NCI-H526 treated with DMSO at 0.1 percent for 48 hours (cell line): Measurements from ENCODE around the gene HYAL1.

Source experiments
- DNase-seq: peaks from one replicate; lab custom pipeline; 2025; lab: John Stamatoyannopoulos, UW

HYAL1 gene, protein sequence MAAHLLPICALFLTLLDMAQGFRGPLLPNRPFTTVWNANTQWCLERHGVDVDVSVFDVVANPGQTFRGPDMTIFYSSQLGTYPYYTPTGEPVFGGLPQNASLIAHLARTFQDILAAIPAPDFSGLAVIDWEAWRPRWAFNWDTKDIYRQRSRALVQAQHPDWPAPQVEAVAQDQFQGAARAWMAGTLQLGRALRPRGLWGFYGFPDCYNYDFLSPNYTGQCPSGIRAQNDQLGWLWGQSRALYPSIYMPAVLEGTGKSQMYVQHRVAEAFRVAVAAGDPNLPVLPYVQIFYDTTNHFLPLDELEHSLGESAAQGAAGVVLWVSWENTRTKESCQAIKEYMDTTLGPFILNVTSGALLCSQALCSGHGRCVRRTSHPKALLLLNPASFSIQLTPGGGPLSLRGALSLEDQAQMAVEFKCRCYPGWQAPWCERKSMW

GRCh38 chr3:50303013-50303815, at the start of gene HYAL1:
HYAL1 (minus strand) TSS chr3:50303574; CDS start chr3:50302956, 618 bp downstream.
- no peak for DNase-seq

DNA sequence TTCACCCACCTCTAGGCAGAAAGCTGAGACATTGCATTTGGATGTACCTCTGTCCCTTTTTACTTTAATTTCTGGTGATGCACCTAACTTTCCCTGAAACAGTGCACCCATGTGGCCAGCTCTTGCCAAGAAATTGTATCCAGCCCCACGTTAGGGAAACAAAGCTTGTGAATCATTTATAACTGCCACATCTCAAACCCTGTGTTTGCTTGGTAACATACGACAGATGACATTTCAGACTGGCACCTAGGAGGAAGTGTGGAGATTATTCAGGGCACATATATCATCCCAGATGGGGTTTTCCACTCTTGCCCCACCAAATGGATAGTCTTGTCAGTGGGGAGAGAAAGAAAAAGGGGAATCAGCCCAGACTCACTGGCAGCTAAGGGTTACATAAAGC, 49.4 kb upstream of the HYAL1 start:
- no peak for DNase-seq

DNA sequence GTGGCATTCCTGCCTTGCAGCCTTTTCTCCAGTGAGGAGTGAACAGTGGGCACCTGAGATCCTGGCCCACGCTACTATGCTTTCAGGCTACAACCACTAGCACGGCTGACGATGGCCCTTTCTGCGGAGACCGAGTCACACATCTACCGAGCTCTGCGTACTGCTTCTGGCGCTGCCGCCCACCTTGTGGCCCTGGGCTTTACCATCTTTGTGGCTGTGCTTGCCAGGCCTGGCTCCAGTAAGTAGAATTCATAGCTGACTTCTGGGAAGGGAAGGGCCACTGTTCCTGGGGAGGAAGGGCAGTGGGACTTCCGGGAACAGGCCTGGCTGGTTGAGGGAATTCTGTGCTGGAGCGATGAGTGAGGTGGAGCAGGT, 47.9 kb upstream of the HYAL1 start:
- DNase-seq = no peak

GRCh38 chr3:50350527-50351322, 47.4 kb upstream of the HYAL1 start, which contains the start of the genes CYB561D2 and NPRL2:
CYB561D2 (plus strand) TSS chr3:50350862; CDS start chr3:50351434, 572 bp downstream.
NPRL2 (minus strand) TSS chr3:50350775; CDS start chr3:50350652, 123 bp downstream.
- DNase-seq = peak; percentile 90

GRCh38 chr3:50350213-50350526, 46.8 kb upstream of the HYAL1 start:
- DNase-seq = no peak

- peak; percentile 16 for DNase-seq
These were observed 43.9 kb upstream of the HYAL1 start for GRCh38 chr3:50347187-50347813.

DNA sequence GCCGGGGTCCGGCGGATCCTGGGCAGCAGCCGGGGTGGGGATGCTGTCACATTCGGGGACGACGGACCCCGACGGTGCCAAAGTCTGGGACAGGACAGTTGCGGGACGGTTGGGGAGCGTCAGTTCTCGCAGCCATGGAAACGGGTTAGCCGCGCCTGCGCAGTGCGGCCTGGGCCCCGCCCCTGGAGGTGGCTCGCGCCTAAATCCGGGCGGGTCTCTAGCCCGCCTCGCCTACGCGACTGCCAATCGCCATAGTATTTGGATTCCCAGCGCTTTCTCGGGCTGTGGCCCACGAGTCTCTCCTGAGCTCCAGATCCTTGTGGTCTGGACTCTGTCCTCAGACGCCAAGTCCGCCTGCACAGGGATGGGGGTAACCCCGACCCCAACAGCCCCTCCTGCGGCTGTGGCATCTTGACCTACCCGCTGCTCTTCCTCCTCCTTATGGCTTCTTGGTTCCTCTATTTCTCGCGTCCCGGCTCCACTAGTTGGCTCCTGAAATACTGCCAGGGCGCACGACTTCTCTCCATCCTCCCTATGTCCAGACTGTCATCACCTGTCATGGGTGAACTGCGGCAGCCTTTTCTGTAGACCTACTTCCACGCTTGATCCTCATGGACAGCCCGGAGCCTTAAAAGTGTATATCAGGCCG, 42.3 kb upstream of the HYAL1 start, which contains the start of gene ZMYND10:
TSS of gene ZMYND10 (minus strand) at position 147 of the 649 bp plus-strand sequence. CDS start 153 bp downstream, outside the sequence.
- no peak for DNase-seq

DNA sequence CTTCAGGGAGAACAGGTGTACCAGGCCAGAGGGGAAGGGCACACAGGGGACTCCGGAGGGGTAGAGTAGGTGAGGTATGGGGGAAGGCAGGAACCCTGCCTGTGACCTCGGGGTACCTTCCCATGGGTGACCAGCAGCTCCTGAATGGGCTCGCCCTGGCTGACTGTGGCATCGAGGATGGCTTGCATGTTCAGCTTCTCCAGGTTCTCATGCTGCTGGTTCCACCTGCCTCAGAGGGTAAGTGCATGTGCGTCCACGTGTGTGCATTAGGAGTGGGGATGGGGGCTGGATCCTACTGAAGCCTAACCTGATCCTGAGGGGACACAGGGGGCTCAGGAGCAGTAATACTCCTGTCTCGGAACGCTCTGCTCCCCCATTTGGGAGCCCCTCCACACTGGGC, 41.6 kb upstream of the HYAL1 start:
- no peak for DNase-seq

DNA sequence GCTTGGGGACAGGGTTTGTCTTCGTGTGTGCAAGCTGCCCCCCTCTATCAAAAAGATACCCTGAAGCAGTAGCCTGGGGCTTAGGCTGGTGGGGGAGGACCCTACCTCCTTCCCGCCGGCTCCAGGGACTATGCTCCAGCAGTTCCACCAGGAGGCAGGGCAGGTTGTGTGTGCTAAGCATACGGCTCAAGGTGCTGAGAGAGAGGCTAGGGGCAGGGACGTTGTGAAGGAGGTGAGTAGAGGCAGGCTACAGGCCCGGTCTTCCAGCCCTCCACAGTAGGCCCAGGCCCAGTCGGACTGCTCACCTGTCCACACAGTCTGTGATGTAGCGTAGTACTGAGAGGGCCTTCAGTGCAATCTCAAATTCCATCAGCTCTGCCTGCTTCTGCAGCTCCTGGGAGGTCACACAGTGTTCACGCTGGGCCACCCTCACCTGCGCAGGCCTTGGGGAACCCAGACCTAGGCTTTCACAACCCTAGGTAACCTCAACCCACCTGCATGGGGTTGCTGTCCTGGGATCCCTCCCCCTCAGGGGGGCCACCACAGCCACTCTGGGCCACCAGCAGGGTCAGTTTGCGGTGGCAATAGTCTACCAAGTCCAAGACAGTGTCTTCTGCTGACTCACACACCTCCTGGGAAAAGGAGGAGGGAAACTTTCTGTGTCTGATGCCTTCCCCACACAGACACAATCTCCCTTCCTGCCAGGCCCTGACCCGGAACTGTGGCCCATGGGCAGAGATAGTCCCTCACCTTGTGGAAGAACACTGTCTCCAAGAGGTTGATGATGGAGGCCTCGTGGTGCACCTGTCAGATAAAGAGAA, 39.6 kb upstream of the HYAL1 start:
- DNase-seq = no peak

GRCh38 chr3:50341996-50342650, 38.7 kb upstream of the HYAL1 start:
- DNase-seq = no peak

DNA sequence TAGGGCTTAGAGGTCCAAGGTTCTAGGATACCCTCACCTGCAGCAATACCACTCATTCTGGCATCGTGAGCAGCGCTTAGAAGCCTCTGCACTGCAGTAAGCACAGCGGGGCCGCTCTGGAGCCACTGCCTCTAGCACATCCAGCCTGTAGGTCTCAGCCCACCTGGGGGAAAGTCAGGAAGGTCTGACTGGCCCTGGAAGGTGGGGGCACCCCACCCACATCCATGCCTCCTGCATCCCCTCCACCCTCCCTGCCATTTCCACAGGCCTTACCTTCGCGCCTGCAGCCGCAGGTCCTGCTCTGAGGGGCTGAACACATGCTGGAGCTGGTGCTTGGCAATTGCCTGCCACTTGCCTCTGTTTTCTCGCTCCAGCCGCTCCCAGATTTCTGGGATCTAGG, 38.2 kb upstream of the HYAL1 start:
- no peak for DNase-seq

DNA sequence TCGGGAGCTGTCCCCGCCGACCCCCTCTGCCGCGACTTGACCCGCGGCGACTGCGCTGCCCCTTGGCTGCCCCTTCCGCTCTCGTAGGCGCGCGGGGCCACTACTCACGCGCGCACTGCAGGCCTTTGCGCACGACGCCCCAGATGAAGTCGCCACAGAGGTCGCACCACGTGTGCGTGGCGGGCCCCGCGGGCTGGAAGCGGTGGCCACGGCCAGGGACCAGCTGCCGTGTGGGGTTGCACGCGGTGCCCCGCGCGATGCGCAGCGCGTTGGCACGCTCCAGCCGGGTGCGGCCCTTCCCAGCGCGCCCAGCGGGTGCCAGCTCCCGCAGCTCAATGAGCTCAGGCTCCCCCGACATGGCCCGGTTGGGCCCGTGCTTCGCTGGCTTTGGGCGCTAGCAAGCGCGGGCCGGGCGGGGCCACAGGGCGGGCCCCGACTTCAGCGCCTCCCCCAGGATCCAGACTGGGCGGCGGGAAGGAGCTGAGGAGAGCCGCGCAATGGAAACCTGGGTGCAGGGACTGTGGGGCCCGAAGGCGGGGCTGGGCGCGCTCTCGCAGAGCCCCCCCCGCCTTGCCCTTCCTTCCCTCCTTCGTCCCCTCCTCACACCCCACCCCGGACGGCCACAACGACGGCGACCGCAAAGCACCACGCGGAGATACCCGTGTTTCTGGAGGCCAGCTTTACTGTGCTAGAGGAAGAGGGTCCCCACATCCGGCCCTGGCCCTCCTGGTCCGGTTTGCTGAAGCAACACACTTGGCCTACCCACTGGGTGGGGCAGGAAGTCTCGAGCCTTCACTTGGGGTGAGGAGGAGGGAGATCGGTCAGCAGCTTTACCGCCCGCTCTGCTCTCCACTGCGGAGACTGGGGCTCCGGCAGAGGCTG, 37.3 kb upstream of the HYAL1 start, which contains the start of gene RASSF1:
TSS of gene RASSF1 (minus strand) at position 389 of the 882 bp plus-strand sequence. CDS start at position 358, 31 bp downstream.
- no peak for DNase-seq

DNA sequence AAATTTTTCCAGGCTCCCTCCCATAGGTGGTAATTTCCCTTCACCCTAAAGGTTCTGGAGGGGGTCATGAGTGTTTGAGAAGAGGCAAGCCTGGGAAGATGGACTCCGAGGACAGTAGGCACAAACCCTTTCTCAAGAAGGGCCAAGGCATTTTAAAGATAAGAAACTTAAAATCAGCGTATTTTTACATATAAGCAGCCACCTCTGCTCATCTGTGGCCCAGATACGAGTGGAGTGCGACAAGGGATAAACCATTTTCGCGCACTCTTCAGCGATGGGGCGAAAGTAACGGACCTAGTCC, 36.7 kb upstream of the HYAL1 start:
- no peak for DNase-seq

DNA sequence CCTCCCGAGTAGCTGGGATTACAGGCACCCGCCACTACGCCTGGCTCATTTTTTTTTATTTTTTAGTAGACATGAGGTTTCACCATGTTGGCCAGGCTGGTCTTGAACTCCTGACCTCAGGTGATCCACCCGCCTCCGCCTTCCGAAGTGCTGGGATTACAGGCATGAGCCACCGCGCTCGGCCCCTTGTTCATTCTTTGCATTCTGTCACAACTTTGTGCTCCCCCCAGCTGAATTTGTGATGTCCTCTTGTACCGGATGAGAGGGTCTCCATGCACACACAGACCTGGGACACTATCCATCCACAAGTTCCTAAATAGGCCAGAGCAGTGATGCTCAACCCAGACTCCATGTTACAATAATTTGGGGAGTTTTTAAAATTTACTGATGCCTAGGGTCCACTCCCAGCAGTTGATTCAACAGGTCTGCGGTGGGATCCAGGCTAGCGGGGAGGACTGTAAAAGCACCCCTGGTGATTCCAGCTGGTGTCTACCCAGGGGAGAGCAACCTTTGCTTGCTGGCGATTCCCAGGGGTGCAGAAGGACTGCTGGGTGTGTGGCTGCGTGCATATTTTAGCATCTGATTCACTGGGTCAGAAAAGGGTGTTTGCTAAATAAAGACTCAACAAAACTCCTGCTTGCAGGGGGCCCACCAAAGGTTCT, 36.2 kb upstream of the HYAL1 start:
- no peak for DNase-seq

DNA sequence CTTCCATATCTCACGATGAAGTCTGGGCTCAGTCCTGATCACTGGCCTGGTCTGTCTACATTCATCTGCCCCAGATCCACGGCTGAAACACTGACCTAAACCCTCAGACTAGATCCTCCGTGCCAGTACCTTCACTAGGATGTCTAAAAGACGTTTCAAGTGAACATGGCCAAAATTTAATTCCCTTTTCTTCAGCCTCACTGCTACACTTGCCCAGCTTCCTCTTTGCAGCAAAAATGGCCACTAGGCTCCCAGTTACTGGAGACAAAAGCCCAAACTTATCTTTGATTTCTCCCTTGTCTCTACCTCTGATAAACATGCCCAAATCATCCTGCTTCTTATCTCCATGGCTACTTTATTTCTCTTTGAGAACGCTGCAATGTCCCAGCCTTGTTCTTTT, 35.6 kb upstream of the HYAL1 start:
- DNase-seq = no peak

DNA sequence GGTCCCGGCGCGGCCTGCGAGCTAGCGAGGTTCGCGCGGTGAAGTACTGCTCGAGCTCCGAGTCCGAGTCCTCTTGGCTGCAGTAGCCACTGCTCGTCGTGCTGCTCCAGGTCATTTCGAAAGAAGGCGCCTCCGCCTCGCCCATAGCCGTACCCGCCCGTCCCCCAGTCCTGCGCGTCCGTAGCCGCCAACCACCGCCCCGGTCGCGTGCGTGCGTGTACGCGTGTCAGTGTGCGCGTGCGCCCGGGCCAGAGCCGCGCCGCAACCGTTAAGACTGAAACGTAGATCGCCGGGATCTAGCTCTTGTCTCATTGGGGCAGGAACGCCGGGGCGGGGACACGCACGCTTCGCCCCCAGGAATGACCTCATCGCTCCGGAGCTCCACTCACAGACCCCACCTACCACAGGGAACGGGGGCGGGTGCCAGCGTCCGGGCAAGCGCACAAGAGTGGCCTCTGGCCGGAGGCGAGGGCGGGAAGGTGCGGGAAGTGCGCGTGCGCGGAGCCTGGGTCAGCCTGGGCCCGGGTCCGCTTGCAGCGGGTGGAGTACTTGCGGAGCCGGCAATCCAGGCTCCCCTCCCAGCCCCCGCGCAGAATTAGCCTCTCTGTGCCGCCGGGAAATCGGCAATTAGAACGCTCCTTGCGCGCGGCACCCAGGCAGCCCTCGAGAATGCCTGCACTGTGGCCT, 33.9 kb upstream of the HYAL1 start:
- peak; percentile 97 for DNase-seq

DNA sequence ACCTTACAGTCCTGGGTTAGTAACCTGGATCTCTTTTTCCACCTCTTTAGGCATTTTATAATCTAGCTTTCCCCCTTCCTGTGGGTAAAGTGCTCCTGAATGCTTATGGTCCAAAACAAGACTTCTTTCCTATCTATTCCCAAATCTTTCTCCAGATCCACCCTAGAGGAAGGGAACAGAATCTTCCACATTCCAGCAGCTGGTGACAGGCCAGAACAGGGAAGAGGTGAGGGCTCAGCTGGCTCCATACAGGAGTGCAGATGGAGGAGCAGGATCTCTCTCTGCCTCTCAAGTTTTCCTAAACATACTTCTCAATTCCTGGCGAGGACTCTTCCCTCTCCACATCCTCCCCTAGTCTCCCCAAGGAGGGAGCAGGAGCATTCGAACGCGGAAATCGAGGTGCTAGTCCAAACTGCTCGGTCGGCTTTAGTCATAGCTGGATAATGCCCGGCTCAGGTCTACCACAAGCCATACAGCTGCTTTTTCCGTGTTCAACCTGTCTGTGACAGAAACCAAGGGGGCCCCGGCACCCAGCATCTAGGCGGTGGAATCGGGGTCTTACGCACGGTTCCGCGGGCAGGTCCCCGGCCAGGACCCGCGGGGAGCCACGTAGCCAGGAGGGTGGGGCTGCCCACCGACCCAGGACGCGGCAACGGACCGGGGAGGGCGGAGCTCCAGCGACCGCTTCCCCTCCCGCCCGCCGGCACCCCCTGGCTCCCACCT, 33.2 kb upstream of the HYAL1 start:
- no peak for DNase-seq
